Central memory CD8-positive, alpha-beta T cell (primary cell): ENCODE results near the gene NGF.
"Not testable (repeated sequence)": the region's sequence is repeated elsewhere in the genome, so short reads cannot be mapped to it uniquely, and the experiment has no call there.

ENCODE experiments used
- ATAC-seq: fragments of 150-1000 bp; cut with Tn5 transposase; replicated peaks from 2 replicates; pipeline ENCODE4 v1.10.0; 2022; ENCODE audit warnings: mild to moderate bottlenecking, moderate FRiP score, moderate number of reproducible peaks; ENCODE audit not compliant: poor library complexity, severe bottlenecking; ENCODE audit errors: extremely low read depth
- DNase-seq, 2 donors: peaks; one replicate each; pipeline ENCODE4 v3.0.0; 2021; ENCODE audit warnings: low spot score in 2 of 2
- H3K27ac Mint-ChIP-seq: one replicate; pipeline ENCODE4 v1.8.0; 2022; ENCODE audit warnings: low read depth, mild to moderate bottlenecking, moderate library complexity, mixed read lengths
- H3K27me3 Mint-ChIP-seq: one replicate; pipeline ENCODE4 v1.8.0; 2022; ENCODE audit warnings: mixed read lengths
- H3K36me3 Mint-ChIP-seq: one replicate; pipeline ENCODE4 v1.8.0; 2022; ENCODE audit warnings: mild to moderate bottlenecking, moderate library complexity, mixed read lengths; ENCODE audit not compliant: insufficient read depth
- H3K4me1 Mint-ChIP-seq: one replicate; pipeline ENCODE4 v1.8.0; 2022; ENCODE audit warnings: mixed read lengths
- H3K4me3 Mint-ChIP-seq: one replicate; pipeline ENCODE4 v1.8.0; 2022; ENCODE audit warnings: mild to moderate bottlenecking, moderate library complexity, mixed read lengths
- H3K9me3 Mint-ChIP-seq: one replicate; pipeline ENCODE4 v1.8.0; 2022; ENCODE audit warnings: mixed read lengths

The NGF gene

DNA sequence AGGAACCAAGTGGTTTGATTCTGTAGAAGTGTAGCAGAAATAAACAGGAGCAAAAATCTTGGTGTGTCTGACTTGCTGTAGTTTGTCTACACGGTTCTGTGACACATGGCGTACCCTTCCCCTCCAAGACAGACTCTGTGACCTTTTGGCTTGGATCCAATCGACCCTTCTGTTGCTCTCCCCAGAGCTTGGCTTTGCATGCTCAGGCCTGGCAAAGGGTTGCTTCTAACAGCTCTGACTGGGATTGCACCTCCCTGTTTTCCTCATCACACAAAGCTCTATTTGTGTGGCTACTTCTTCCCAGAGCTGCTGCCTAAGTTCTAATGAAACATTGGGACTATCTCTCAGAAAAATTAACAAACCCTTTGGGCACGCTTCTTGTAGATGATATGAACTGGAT, 24.0 kb downstream of the NGF start:
- no peak overlapping the region for H3K4me3 Mint-ChIP-seq
- ATAC-seq (no peak), DNase-seq (no peak)
- H3K27me3 Mint-ChIP-seq = peaks cover 22% of the 10 kb centered on the region
- H3K4me1 Mint-ChIP-seq = no peaks in the 10 kb centered on the region
- H3K36me3 Mint-ChIP-seq = no peaks in the 10 kb centered on the region
- no peaks in the 10 kb centered on the region for H3K9me3 Mint-ChIP-seq
- H3K27ac Mint-ChIP-seq = no peak overlapping the region

DNA sequence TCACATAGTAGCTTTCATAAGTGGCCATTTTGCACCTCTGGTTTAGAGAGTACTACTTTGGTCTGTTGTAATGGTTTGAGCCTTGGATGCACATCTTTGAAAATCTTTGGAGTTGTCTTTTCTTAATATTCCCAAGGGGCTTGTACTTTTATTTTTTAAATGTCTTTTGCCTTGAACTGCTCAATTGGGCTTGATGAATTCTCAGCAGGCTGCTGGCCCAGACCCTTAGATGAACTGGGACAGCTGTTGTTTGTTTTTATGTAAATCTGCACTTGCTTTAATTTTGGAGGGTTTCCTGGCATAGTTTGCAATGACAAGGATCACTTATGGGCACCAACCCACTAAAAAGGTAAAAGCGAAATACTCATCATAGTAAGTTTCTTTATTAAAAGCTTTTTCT, 24.9 kb downstream of the NGF start:
- no peak for ATAC-seq
- no peak for DNase-seq
- Mint-ChIP-seq H3K36me3 (no peaks in the 10 kb centered on the region), H3K4me3 (no peak overlapping the region), H3K27ac (no peak overlapping the region), H3K4me1 (no peaks in the 10 kb centered on the region), H3K27me3 (peaks cover 22% of the 10 kb centered on the region), H3K9me3 (no peaks in the 10 kb centered on the region)

GRCh38 chr1:115312742-115313141, 25.3 kb downstream of the NGF start:
- no peaks in the 10 kb centered on the region for H3K9me3 Mint-ChIP-seq
- no peaks in the 10 kb centered on the region for H3K4me1 Mint-ChIP-seq
- no peak overlapping the region for H3K4me3 Mint-ChIP-seq
- no peak overlapping the region for H3K27ac Mint-ChIP-seq
- peaks cover 20% of the 10 kb centered on the region for H3K27me3 Mint-ChIP-seq
- H3K36me3 Mint-ChIP-seq = no peaks in the 10 kb centered on the region
- DNase-seq = no peak
- no peak for ATAC-seq

DNA sequence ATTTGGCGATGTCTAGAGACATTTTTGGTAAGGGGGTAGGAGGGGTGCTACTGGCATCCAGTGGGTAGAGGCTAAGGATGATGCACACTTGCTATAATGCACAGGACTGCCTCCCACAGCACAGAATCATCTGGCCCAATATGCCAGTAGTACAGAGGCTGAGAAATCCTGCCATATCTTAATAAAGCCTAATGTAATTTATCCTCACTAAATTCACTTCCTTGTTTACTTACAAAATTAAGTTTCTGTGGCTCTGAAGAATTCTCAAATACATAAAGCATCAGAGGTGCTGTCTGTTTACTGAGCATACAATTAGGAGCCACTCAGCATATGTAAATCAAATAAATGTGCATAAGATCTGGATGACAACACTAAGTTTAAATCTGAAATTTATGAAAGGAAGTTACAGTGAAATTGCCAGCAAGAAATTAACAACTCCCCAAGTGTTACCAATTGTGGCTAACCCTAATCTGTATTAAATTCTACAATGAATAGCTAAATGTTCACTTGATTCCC, 26.5 kb downstream of the NGF start:
- ATAC-seq (no peak), DNase-seq (no peak)
- peaks cover 19% of the 10 kb centered on the region for H3K27me3 Mint-ChIP-seq
- H3K36me3 Mint-ChIP-seq = peaks cover 1% of the 10 kb centered on the region
- no peak overlapping the region for H3K4me3 Mint-ChIP-seq
- H3K27ac Mint-ChIP-seq = no peak overlapping the region
- no peaks in the 10 kb centered on the region for H3K4me1 Mint-ChIP-seq
- H3K9me3 Mint-ChIP-seq = no peaks in the 10 kb centered on the region

DNA sequence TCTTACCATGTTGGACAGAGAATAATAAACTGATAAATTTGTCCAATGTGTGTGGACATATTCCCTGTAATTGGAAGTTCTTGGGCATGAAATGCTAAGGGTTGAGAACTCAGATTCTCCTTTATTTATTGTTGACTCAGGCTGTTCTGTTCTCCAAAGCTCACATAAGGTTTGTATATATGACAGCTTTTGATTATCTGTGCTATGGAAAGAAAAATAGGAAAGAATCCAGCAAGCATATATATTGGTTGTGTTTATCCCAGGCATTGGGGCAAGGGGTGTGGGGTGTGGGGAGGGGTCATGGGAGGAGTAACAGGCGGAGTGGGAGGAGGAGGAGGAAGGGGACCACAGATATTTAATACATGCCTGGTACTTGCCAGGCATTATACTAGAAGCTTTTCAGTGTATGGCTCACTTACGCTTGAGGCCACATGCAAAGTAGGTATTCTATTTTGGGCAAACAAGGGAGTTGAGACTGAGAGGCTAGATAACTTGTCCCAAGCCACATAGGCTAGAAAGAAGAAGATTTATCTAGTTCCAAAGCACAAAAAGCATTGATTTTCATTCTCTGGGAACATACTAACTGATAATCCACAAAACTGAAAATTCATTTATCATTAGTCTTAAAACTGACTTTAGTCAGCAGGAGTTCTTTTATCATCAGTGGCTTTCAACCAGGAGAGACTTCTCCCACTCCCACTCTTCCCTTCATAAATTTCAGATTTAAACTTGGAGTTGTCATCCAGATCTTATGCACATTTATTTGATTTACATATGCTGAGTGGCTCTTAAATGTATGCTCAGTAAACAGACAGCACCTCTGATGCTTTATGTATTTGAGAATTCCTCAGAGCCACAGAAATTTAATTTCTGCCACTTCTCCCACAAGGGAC, 27.2 kb downstream of the NGF start:
- Mint-ChIP-seq H3K27me3 (peaks cover 19% of the 10 kb centered on the region), H3K4me3 (no peak overlapping the region), H3K27ac (no peak overlapping the region), H3K9me3 (no peaks in the 10 kb centered on the region), H3K36me3 (peaks cover 1% of the 10 kb centered on the region), H3K4me1 (no peaks in the 10 kb centered on the region)
- ATAC-seq = no peak
- DNase-seq = no peak

DNA sequence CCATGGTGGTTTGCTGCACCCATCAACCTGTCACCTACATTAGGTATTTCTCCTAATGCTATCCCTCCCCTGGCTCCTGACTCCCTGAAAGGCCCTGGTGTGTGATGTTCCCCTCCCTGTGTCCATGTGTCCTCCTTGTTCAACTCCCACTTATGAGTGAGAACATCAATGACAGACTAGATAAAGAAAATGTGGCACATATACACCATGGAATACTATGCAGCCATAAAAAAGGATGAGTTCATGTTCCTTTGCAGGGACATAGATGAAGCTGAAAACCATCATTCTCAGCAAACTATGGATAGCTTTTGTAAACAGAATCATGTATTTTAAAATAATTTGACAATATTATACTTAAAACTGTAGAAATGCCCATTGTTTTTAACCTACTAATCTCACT, 28.5 kb downstream of the NGF start:
- not testable (repeated sequence) for H3K9me3 Mint-ChIP-seq, H3K4me3 Mint-ChIP-seq, H3K4me1 Mint-ChIP-seq, H3K36me3 Mint-ChIP-seq, ATAC-seq, DNase-seq, H3K27ac Mint-ChIP-seq
- H3K27me3 Mint-ChIP-seq = peaks cover 14% of the 10 kb centered on the region

- no peak overlapping the region for H3K4me3 Mint-ChIP-seq
- ATAC-seq = no peak
- peaks cover 1% of the 10 kb centered on the region for H3K36me3 Mint-ChIP-seq
- no peak overlapping the region for H3K27ac Mint-ChIP-seq
- no peak for DNase-seq
- no peaks in the 10 kb centered on the region for H3K4me1 Mint-ChIP-seq
- H3K27me3 Mint-ChIP-seq = peaks cover 10% of the 10 kb centered on the region
- H3K9me3 Mint-ChIP-seq = no peaks in the 10 kb centered on the region
These were observed 29.1 kb downstream of the NGF start for GRCh38 chr1:115308969-115309368.

- no peak overlapping the region for H3K27ac Mint-ChIP-seq
- peaks cover 10% of the 10 kb centered on the region for H3K27me3 Mint-ChIP-seq
- ATAC-seq (no peak), DNase-seq (no peak)
- H3K36me3 Mint-ChIP-seq = peaks cover 1% of the 10 kb centered on the region
- H3K4me1 Mint-ChIP-seq = no peaks in the 10 kb centered on the region
- H3K4me3 Mint-ChIP-seq = no peak overlapping the region
- no peaks in the 10 kb centered on the region for H3K9me3 Mint-ChIP-seq
These were observed 30.4 kb downstream of the NGF start for GRCh38 chr1:115307661-115308060.

DNA sequence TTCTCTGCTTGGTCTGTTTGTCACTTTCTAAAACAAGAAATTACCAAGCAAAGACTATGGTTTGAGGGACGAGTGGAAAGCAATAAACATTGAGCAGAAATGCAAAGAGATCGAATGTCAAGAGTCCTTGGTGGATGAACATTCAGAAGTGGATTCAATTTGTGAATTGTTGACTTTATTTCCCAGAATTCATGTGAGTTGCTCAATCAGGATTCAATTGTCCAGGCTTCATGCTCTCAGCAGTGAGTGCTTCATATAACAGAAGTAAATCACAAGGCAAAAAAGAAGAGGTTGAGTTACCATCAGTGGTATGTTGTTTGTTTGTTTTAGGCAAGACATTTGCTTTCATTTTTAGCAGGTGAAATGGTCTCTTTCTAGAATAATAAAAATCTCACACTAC, 31.9 kb downstream of the NGF start:
- no peak for DNase-seq
- no peaks in the 10 kb centered on the region for H3K4me1 Mint-ChIP-seq
- no peak for ATAC-seq
- H3K36me3 Mint-ChIP-seq = peaks cover 1% of the 10 kb centered on the region
- H3K27me3 Mint-ChIP-seq = peaks cover 15% of the 10 kb centered on the region
- H3K27ac Mint-ChIP-seq = no peak overlapping the region
- no peaks in the 10 kb centered on the region for H3K9me3 Mint-ChIP-seq
- no peak overlapping the region for H3K4me3 Mint-ChIP-seq

GRCh38 chr1:115303364-115303763, 34.7 kb downstream of the NGF start:
- H3K36me3 Mint-ChIP-seq = peaks cover 1% of the 10 kb centered on the region
- no peak overlapping the region for H3K27ac Mint-ChIP-seq

GRCh38 chr1:115302390-115302961, 35.6 kb downstream of the NGF start:
- peaks cover 1% of the 10 kb centered on the region for H3K36me3 Mint-ChIP-seq
- no peaks in the 10 kb centered on the region for H3K4me1 Mint-ChIP-seq
- H3K4me3 Mint-ChIP-seq = no peak overlapping the region
- DNase-seq (no peak), ATAC-seq (no peak)
- no peaks in the 10 kb centered on the region for H3K9me3 Mint-ChIP-seq
- H3K27ac Mint-ChIP-seq = no peak overlapping the region
- H3K27me3 Mint-ChIP-seq = peaks cover 28% of the 10 kb centered on the region

More at GRCh38 chr1:115303364-115303763, 34.7 kb downstream of the NGF start:
- Mint-ChIP-seq H3K9me3 (no peaks in the 10 kb centered on the region), H3K4me3 (no peak overlapping the region), H3K27me3 (peaks cover 24% of the 10 kb centered on the region), H3K4me1 (no peaks in the 10 kb centered on the region)
- DNase-seq = no peak
- ATAC-seq = no peak

GRCh38 chr1:115301438-115302020, 36.5 kb downstream of the NGF start:
- H3K27ac Mint-ChIP-seq = no peak overlapping the region
- ATAC-seq (no peak), DNase-seq (no peak)
- H3K36me3 Mint-ChIP-seq = no peaks in the 10 kb centered on the region
- peaks cover 28% of the 10 kb centered on the region for H3K27me3 Mint-ChIP-seq
- H3K4me3 Mint-ChIP-seq = no peak overlapping the region
- H3K9me3 Mint-ChIP-seq = no peaks in the 10 kb centered on the region
- H3K4me1 Mint-ChIP-seq = no peaks in the 10 kb centered on the region
